ENCODE data around the gene GCN1. TPM values are rescaled to one million over a fixed set of nuclear protein-coding genes. Genes with fewer than 3 reads are reported as not detected.
"Not testable (repeated sequence)": the region's sequence is repeated elsewhere in the genome, so short reads cannot be mapped to it uniquely, and the experiment has no call there.

The GCN1 gene
- total RNA-seq, 4 donors from 2014 or later = 52.5 to 99.4 (median 72.1) TPM

GRCh38 chr12:120199595-120200306 is 5.2 kb upstream of the GCN1 start:
- no peak for TF ChIP-seq CTCF (IDR thresholded peaks at IDR 0.05)
- ATAC-seq (ENCODE audit: low FRiP score) = peak; percentile 55
- DNase-seq (ENCODE audit: low spot score) = no peak

GRCh38 chr12:120199025-120199424 is 4.5 kb upstream of the GCN1 start:
- no peak for TF ChIP-seq CTCF (IDR thresholded peaks at IDR 0.05)
- no peak for ATAC-seq (ENCODE audit: low FRiP score)
- DNase-seq (ENCODE audit: low spot score) = no peak

GRCh38 chr12:120197542-120197887 is 3.0 kb upstream of the GCN1 start:
- TF ChIP-seq CTCF (IDR thresholded peaks at IDR 0.05) = no peak
- no peak for ATAC-seq (ENCODE audit: low FRiP score)

GRCh38 chr12:120196817-120197541 is 2.5 kb upstream of the GCN1 start:
- not testable (repeated sequence) for DNase-seq (ENCODE audit: low spot score); ATAC-seq (ENCODE audit: low FRiP score)

More at GRCh38 chr12:120197542-120197887, 3.0 kb upstream of the GCN1 start:
- DNase-seq (ENCODE audit: low spot score) = no peak

- no peak for DNase-seq (ENCODE audit: low spot score)
- TF ChIP-seq CTCF (IDR thresholded peaks at IDR 0.05) = no peak
- ATAC-seq (ENCODE audit: low FRiP score) = no peak
Measured at GRCh38 chr12:120196363-120196762, 1.8 kb upstream of the GCN1 start.

- DNase-seq (ENCODE audit: low spot score) = no peak
- peak; percentile 26 for ATAC-seq (ENCODE audit: low FRiP score)
- TF ChIP-seq CTCF (IDR thresholded peaks at IDR 0.05) = no peak
Measured at GRCh38 chr12:120194226-120194533, 335 bp downstream of the GCN1 start.

- DNase-seq (ENCODE audit: low spot score); ATAC-seq (ENCODE audit: low FRiP score): not testable (repeated sequence)
Measured at GRCh38 chr12:120193286-120193685, 1.2 kb downstream of the GCN1 start.

- no peak for DNase-seq (ENCODE audit: low spot score)
- TF ChIP-seq CTCF (IDR thresholded peaks at IDR 0.05) = no peak
- no peak for ATAC-seq (ENCODE audit: low FRiP score)
Measured at GRCh38 chr12:120190985-120191480, 3.5 kb downstream of the GCN1 start.
